Right renal cortex interstitium (tissue), 3 donors: ENCODE measurements around the gene MATN4. TPM values are rescaled to one million over a fixed set of nuclear protein-coding genes. Genes with fewer than 3 reads are reported as not detected.

ENCODE experiments used
- DNase-seq, 3 donors: peaks; one replicate each; pipeline ENCODE4 v3.0.0-alpha.2; 2013; ENCODE audit warnings: low read depth in 3 of 3, low spot score in 2 of 3
- polyA plus RNA-seq, 3 donors: library from polyadenylated mRNA; unstranded; fragments of 120-200 nt; gene quantifications; one replicate each; pipeline ENCODE4 v1.2.1, GENCODE V29; 2013; ENCODE audit not compliant: insufficient read length in 3 of 3

MATN4 gene
- polyA plus RNA-seq, 3 donors = 0.13 to 0.33 (median 0.17) TPM

- DNase-seq = no peak
These were observed 50.9 kb downstream of the MATN4 start for GRCh38 chr20:45257161-45257560.

GRCh38 chr20:45254383-45255262 is 53.5 kb downstream of the MATN4 start, which contains the start of gene SLPI:
SLPI (minus strand) TSS chr20:45254564; CDS start chr20:45254543, 21 bp downstream.
- DNase-seq = no peak

DNA sequence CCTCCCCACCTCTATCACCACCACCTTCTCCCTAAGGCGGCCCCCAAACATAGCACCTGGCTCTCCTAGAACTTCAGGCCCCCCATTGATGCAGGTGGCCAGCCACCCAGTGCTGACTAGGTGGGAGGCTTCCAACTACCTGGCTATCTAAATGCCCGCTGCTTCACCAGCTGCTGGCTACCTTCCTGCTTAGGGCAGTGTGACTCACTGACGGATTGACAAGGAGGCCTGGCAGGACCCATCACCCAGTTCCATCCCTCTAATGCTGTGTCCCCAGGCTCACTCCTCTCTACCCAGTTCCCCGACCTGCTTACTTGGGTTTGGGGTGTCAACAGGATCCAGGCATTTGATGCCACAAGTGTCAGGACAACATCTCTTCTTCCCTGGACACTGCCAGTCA is 54.8 kb downstream of the MATN4 start:
- DNase-seq = no peak

DNA sequence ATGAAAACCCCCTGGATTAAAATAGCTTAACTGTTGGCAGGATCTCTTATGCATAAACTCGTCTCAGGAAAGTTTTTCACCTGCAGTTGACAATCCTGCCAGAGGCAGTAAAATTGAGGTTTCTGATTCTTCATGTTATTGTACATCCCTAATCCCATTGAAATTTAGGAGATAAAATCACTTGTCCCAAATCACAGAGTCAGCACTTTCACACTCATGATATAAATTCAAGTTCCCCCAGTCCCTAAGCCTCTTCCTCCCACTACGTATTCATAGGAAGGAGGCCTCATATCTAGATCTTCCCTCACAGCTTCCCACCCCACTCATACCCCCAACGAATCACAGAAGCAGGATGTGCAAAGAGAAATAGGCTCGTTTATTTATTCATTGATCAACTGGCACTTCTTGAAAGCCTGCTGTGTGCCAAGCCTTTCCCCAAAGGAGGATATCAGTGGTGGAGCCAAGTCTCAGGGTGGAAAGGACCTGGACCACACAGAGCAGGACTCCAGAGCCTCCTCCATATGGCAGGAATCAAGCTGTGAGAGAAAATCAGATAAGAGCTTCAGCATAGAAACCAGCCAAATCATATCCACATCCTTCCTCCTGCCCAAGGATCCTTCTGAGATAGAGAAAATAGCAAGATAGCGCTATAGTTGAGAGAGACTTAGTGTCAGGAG is 56.1 kb downstream of the MATN4 start:
- DNase-seq = no peak

DNA sequence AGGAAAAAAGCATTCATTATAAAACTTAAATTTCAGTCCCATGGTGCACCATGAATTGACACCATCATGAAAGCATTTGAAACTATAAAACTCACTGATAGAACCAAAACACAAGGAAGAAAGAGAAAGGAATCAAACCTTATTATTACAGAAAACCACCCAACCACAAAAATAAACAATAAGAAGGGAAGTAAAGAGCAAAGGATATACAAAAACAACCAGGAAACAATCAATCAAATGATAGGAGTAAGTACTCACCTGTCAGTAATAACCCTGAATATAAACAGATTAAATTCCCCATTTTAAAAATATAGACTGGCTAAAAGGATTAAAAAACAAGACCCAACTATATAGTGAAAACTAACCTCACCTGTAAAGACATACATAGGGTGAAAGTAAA is 59.5 kb downstream of the MATN4 start:
- no peak for DNase-seq

GRCh38 chr20:45247865-45248264 is 60.2 kb downstream of the MATN4 start:
- no peak for DNase-seq

- DNase-seq = no peak
These were observed 62.0 kb downstream of the MATN4 start for GRCh38 chr20:45246109-45246508.

Other genes with a start within 250 kb of the MATN4 start
- gene KCNS1, start 207.2 kb downstream of the MATN4 start, polyA plus RNA-seq = under 1 TPM; 0.33 to 0.64 (median 0.53) TPM
- not detected for gene WFDC5, start 193.1 kb downstream of the MATN4 start, polyA plus RNA-seq
- gene WFDC12, start 183.8 kb downstream of the MATN4 start, polyA plus RNA-seq = not detected
- gene PI3, start 133.4 kb downstream of the MATN4 start, polyA plus RNA-seq = not detected
- gene SEMG1, start 101.3 kb downstream of the MATN4 start, polyA plus RNA-seq = not detected
- under 1 TPM in 1 of 3 donors, not detected in 2; 0.11 TPM for gene SEMG2, start 86.9 kb downstream of the MATN4 start, polyA plus RNA-seq
- not detected for gene SLPI, start 53.7 kb downstream of the MATN4 start, polyA plus RNA-seq
- gene RBPJL, start 1.5 kb downstream of the MATN4 start, polyA plus RNA-seq = not detected
- gene SDC4, start 40.1 kb upstream of the MATN4 start, polyA plus RNA-seq = 100 to 1,000 TPM; 163 to 174 (median 172) TPM
- gene SYS1, start 54.9 kb upstream of the MATN4 start, polyA plus RNA-seq = 10 to 100 TPM; 32.3 to 33.8 (median 33.8) TPM
- gene TP53TG5, start 70.0 kb upstream of the MATN4 start, polyA plus RNA-seq = 1 to 10 TPM in 1 of 3 donors, under 1 TPM in 2; 0.76 to 1.3 (median 0.79) TPM
- 10 to 100 TPM; 25.0 to 31.1 (median 27.0) TPM for gene DBNDD2, start 100.0 kb upstream of the MATN4 start, polyA plus RNA-seq
- gene PIGT, start 107.8 kb upstream of the MATN4 start, polyA plus RNA-seq = 100 to 1,000 TPM in 1 of 3 donors, 10 to 100 TPM in 2; 90.8 to 101 (median 97.5) TPM
- 100 to 1,000 TPM; 141 to 180 (median 177) TPM for gene WFDC2, start 161.5 kb upstream of the MATN4 start, polyA plus RNA-seq
- not detected for gene SPINT3, start 207.3 kb upstream of the MATN4 start, polyA plus RNA-seq
- gene WFDC6, start 231.2 kb upstream of the MATN4 start, polyA plus RNA-seq = under 1 TPM in 1 of 3 donors, not detected in 2; 0.19 TPM
- under 1 TPM; 0.10 to 0.36 (median 0.32) TPM for gene EPPIN, start 239.1 kb upstream of the MATN4 start, polyA plus RNA-seq